HG02610 (cell line): ENCODE results near the gene CFAP68.
A peak's percentile ranks its signal among the peaks of the same experiment; 100 is the strongest.

Experiments used
- ATAC-seq: cut with Tn5 transposase; IDR thresholded peaks from one replicate; pipeline ENCODE4 v1.9.1; 2021; ENCODE audit warnings: mild to moderate bottlenecking, moderate library complexity; ENCODE audit not compliant: unreplicated experiment

Gene CFAP68, protein sequence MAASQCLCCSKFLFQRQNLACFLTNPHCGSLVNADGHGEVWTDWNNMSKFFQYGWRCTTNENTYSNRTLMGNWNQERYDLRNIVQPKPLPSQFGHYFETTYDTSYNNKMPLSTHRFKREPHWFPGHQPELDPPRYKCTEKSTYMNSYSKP

DNA sequence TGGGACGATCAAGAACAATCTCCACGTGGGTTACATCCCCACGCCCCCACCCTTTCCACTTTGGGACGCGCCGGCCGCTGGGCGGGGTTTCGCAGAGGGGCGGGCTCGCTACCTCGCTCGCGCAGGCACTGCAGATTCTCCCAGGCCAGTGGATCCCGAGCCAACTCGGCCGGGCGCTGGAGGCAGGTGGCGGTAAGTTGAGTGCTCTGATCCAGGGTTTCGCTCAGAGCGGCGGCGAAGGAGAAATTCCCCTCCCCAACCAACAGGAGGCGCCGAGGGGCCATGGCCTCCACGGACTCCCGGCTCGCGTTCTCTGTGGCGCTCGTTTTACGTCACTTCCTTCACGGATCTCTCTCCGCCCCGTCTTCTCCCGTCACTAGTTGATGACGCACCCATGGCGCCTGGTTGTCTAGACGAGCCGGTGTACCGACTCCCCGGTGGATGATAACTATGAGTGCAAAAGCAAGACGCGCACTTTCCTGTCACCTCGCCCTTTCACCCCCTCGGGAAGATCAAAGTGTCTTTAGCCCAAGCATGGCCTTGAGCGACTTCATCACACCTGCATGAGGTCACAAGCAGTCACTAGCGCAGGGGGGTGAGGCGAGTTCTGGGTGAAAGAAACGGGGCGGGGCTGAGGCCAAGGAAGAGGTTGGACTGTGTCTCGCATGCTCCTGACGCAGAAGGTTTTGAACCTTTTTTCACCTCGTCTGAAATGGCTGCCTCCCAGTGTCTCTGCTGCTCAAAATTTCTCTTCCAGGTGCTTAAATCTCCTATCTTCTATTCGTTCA is at the start of gene CFAP68, which contains the start of gene FDXACB1:
Gene CFAP68 (plus strand): TSS at position 693 of the 788 bp plus-strand sequence. CDS start 20 bp downstream, at position 713.
Gene FDXACB1 (minus strand): TSS at position 317 of the 788 bp plus-strand sequence. CDS start 33 bp downstream, at position 284.
- ATAC-seq: peak; percentile 90

DNA sequence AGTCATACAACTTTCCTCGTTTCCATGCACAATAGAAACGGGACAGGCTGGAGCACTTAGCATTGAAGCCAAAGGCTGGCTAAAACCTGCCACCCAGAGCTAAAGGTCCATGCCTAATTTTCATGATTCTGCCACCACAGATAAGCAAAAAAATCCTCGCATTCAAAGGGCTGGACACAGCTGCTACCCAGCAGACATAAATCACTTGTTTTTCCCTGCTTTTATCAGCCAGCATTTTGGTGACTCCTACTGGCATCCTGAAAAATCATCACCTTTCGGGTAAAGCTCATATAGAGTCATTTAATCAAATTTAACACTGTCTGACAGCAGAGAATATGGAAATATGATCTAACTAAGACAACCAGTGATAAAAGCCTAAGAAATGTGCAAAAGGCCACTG is 45.8 kb upstream of the CFAP68 start:
- no peak for ATAC-seq

DNA sequence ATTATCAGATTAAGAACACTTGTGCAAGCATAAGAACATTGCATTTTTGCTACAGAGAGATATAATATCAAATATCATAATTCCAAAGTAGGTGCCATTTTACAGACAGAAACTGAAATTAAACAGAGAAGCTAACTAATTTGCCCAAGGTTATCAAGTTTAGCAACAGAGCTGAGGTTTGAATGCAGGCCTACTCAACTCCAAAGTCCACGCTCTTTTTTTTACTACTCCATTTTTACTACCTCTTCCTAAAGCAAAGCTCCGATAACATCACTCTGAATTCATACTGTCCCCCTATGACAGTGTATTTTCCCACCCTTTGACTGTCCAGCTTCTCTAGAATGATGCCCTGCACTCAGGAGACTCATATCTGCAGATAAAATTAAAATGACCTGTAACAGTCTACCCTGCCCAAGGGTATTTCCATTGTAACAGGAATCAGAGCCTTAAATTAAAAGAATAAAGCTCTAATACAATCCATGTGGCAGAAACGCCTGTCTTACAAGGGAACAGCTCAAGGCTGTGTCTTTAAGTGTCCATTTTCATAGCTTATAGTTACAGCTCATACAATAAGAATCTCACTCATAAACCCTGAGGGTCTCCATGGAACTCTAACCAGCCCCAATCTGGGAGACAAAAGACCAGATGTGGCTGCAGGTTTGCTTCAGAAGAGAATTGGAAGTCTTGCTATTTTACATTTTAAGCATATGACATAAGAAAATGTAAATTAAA is 44.7 kb upstream of the CFAP68 start:
- ATAC-seq: no peak

DNA sequence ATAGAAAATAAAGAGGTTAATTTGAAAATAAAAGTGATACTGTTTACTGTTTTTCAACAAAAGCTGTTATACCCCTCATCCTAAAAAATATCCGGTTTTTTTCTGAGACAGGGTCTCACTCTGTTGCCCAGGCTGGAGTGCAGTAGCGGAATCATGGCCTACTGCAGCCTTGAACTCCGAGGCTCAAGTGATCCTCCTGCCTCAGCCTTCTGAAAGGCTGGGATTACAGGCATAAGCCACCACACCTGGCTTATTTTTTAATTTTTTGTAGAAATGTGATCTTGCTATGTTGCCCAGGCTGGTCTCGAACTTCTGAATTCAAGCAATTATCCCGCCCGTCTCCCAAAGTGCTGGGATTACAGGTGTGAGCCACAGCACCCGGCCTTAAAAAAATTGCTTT is 43.7 kb upstream of the CFAP68 start:
- ATAC-seq: no peak

DNA sequence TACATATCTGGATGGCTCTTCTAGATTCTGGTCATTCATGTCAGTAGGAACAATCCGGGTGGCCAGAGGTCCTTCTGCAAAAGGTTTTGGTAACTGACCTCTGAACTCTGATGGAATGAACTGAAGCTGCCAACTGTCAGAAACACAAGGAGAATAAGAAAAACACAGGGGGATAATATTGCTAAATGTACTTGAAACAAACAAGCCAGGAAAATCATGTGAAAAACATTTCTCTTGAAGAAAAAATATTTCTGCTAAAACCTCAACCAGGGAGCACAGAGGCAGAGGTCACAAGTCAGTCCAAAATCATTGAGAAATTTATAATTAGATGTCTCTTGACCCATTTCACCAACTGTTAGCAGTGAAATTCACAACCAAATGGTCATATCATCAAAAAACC is 43.2 kb upstream of the CFAP68 start:
- no peak for ATAC-seq

DNA sequence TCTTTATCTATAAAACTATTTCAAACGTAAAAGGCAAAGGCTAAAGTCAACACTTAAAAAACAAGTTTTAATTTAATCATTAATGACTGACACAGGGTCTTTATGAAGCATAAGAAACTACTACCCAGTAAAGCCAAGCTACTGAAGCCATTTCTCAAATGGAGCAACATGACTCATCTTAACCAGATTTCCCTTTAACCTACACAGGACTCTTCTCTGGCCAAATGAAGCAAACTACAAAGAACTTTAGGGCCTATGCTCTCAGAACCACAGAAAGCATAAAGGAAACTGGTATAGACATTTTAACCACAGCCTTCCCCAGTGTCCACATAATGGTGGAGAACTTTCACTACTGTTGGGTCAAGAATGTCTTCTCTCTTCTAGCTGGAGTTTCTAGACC is 42.6 kb upstream of the CFAP68 start:
- peak; percentile 86 for ATAC-seq

DNA sequence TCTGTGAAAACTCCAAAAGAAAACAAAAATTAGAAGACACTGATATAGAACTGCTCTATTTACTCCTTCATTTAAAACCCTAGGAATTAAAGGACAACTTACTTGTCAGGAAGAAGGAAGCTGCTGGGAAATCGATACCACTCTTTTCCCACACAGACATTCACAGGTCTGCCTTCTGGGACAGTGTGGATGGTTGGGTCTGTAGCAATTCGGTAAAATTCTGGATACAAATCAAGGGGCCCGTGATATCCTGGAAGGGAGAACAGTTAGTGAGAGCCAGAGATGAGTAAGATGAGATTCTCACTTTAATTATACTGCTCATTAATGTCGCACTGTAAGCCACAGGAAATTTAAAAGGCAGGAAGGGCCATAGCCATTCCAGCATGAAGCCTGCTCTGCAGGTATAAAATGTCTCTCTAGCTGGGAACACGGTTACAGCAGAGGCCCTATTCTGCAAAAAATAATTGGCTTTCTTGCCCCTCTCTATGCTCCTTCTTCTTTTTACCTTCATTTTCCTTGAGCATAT is 41.9 kb upstream of the CFAP68 start:
- no peak for ATAC-seq

DNA sequence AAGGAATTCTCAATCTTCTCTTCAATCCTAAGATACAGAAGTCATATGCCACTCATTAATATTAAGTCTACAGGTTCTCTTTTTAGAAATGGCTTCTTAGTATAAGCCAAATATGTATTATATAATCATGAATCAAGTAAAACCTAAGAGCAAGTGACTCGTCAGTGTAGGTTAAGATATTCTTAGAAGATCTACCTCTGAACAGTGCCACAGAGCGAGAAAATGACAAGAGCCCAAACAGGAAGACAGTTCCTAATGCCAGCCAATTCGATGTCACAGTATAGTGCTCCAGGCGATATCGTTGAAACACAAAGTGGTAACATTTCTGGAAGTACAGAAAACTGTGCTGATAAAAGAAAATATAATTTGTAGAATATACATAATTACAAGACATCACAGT is 41.3 kb upstream of the CFAP68 start:
- ATAC-seq: no peak

DNA sequence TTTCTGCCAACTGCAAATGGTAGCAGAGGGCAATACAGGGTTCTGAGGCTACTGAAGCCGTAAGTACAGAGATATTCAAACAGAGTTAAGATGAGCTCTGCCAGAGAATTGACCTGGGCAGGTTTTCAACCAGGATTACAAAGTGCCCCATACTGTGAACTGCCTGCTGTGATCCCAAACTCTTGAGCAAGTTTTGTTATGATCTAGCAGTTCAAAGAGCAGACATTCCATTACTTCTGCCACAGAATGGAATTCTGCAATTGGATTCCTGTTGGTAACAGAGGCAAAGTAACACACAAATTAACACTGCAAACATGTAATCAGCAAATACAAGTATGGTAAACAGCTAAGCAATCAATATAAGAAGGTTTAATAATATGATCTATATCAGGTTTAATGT is 39.2 kb upstream of the CFAP68 start:
- no peak for ATAC-seq

DNA sequence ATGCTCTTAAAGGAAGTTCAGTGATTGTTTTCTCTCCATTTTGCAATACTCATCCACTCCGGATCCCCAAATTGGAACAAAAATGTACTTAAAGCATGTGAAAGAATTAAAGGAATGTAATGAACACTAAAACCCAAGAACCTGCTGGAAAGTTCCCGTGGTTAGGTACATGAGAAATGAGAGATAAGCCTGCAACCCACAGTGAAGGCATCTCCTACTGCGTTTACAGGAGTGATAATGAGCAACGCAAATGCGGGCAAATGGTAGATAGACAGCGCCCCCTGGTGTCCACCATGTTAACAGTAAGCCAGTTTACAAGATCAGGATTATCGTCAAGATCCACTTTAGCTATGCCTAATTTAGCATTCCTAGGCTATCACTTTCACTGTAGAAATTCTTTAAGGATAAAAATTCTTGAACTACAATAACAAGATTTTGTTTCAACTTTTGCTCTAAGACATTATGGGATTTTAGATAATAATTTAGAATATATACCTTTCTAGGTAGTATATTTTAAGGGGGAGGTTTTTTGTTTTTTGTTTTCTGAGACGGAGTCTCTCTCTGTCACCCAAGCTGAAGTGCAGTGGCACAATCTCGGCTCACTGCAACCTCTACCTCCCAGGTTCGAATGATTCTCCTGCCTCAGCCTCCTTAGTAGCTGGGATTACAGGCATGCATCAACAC is 37.8 kb upstream of the CFAP68 start:
- ATAC-seq: peak; percentile 46

DNA sequence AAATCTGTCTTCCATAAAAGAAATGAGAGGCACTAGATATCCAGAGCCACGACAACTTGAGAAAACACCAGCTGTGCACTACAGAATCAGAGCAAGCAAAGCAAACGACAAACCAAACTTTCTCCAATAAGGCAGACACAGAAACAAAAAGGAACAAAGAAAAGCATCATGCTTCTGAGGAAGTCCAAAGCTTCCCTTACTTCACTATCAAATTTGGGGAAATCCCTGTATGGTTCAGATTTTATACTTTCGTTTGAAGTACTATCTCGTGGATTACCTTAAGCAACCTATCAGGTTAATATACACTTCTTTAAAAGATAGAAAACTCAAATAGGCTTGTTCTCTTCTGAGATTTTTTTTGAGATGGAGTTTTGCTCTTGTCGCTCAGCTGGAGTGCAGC is 35.7 kb upstream of the CFAP68 start:
- ATAC-seq: no peak

DNA sequence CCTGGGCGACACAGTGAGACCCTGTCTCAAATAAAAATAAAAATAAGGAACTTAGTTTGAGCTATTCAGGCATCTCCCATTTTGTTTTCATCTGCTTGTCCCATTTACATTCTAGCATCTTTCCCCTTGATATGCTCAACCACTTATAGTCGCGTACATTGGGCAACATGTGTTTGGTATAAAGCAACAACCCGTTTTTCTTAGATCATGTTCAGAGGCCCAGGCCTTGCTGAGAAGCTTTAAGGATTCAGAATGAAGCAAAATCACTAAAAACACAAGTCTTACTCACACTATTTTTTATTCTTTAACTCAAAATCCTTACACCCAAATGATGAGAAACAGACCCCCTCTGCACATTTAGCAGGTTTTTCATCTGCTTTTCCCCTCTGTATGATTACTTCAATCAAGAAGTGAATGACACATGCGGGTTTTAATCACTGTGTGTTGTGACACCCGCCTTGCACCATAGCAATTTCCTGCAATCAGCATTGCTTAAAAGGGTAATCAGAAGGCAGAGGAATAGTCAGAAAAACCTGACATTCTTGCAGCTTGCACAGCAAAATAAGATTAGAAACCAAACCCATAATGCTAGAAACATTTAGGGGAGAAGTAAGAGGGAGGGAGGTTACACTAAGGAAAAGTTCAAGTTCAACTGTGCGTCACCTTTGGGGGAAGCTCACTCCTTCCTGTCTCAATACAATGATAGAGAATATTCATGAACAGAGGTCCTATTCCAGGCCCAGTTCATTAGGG is 33.9 kb upstream of the CFAP68 start:
- ATAC-seq: no peak

DNA sequence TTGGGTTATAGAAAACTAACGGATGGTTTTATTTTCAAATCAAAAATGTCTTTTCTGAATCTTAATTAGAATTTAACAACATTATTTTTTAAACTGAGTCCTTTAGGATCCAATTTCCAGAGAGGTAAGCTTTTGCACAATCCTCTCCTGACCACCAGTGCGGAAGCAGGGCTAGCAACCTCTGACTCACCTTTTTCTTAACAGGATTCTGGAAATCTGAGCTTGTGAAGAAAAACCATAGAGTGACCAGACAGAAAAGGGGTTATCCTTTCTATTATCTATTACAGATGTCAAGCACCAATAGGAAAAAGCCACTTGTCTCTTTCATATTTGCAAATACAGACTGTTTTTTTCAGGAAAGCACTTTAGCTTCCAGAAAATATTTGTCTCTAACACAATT is 33.3 kb upstream of the CFAP68 start:
- ATAC-seq: no peak

DNA sequence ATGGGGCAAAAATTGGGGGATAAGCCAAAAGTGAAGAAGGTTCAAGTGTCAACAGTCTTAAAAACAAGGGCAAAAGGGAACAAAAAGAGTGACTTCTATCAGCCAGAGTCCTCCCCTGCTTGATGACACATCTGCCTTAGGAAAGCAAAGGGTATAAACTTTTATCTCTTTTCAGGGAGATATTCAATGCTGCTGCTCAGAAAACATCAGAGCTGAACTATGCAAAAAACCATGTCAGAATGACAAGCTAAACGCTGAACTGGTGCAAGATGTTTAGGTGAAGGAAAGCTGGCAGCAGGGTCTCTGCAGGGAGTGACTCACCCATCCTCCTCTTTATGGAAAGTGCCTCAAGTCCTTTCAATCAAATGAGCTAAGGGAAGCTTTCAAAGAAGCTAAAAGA is 32.7 kb upstream of the CFAP68 start:
- no peak for ATAC-seq

DNA sequence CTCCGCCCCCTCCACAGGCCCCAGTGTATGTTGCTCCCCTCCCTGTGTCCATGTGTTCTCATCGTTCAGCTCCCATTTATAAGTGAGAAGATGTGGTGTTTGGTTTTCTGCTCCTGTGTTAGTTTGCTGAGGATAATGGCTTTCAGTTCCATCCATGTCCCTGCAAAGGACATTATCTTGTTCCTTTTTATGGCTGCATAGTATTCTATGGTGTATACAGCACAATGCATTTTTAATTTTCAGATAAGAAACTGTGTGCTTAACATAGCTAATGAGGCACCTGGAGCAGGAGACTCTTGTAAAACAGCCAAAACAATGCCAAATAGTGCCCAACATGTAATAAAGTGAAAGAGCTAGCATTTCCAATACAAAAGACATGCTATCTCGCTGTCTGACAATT is 29.7 kb upstream of the CFAP68 start:
- no peak for ATAC-seq

DNA sequence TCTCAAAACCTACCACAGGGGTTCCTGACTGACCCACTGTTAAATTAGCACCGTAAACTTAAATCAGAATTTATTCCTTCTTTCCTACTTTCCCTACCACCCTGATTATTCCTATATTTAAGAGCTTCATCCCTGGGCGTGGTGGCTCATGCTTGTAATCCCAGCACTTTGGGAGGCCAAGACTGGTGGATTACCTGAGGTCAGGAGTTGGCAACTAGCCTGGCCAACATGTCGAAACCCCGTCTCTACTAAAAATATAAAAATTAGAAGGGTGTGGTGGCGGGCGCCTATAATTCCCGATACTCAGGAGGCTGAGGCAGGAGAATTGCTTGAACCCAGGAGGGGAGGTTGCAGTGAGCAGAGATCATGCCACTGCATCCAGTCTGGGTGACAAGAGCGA is 28.3 kb upstream of the CFAP68 start:
- ATAC-seq: no peak

DNA sequence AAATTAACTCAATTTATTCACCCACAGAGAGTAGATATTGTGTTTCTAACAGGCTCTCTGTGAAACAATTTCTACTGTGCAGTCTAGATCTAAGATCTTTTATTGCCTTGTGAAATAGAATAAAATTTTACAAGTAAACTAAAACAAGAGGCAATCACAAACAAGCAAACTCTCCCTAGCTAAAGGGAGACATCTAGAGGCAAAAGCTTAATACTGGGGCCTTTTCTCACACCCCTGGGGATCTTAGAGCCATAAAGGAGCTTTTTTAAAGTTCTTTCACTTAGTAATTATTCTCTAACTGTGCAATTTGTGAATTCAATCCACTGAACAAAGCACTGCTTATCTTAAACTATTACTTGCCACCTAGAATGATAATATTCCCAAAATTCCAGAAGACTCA is 27.7 kb upstream of the CFAP68 start:
- ATAC-seq: no peak

DNA sequence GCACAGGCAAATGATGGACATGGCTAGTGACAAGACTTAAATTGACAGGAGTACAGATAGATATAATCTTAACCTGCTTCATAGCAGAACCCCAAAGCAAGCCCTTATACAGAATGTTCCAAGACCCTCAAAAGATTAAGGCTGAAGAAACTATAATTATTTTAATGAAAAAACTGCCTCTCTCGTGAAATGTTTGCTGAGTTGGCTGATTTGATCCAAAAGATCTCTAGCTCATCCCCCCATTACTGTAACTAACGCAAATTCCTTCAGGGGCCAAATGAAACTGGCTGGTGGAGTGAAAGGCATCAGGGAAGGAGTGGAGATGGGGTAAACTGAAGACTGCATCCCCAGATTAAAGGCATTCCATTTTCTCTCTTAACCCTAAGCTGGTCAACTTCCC is 27.2 kb upstream of the CFAP68 start:
- ATAC-seq: no peak

DNA sequence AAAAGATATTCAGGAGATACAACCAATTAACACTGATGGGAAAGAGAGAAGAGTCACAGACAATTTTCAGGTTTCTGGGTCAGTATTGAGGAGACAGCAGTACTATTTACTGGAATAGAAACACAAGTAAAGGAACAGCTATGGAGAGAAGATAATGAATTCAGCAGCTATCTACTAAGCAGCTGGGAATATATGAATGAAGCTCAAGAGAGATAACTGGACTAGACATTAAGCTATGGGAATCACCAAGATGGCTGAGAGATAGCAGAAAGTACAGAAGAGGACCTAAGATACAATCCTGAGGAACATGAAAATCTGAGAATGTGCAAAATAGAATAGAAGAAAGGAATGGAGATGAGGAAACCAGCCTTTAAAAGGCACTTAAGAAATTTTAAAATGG is 23.8 kb upstream of the CFAP68 start:
- no peak for ATAC-seq

DNA sequence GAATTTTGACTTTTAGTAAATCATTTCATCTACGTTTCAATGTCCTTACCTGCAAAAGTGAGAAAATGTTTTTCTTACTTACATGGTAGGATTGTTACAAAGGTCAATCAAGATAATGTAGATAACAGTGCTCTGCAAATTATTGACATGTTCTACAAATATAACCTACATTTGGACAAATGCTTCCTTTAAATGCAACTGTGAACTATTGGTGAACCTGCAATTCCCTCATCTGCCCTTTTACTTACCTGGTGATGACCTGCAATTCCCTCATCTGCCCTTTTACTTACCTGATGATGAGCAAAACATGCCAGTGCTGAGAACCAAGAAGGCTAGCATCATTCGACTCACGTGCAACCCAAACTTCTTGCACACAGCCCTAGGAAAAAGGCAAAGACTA is 19.1 kb upstream of the CFAP68 start:
- no peak for ATAC-seq
